G401 (cell line): Measurements from ENCODE around the gene OR2T34. TPM values are rescaled to one million over a fixed set of nuclear protein-coding genes. Genes with fewer than 3 reads are reported as not detected.
"Not testable (repeated sequence)": the region's sequence is repeated elsewhere in the genome, so short reads cannot be mapped to it uniquely, and the experiment has no call there.

Experiments used
- DNase-seq: peaks from one replicate; pipeline ENCODE4 v3.0.0-alpha.2; 2015; ENCODE audit warnings: low spot score
- in situ Hi-C: cut with HindIII; loops from 2 replicates; pipeline ENCODE4 v1.10.0; 2016; ENCODE audit warnings: low sequenced_read_pairs, mixed read lengths
- total RNA-seq: library from RNA; depleted of rRNA; stranded (reverse); fragments of >200 nt; shearing (Covaris generic); gene quantifications from 2 replicates; pipeline ENCODE4 v1.2.3, GENCODE V29; 2014; rRNA removed

OR2T34 gene
- total RNA-seq, 1 experiment from 2014 or later = not detected

GRCh38 chr1:248569049-248569448 lies 5.5 kb downstream of the OR2T34 start:
- DNase-seq, in situ Hi-C loops: not testable (repeated sequence)

- DNase-seq, in situ Hi-C loops: not testable (repeated sequence)
These were observed 8.8 kb downstream of the OR2T34 start for GRCh38 chr1:248565530-248566373.

- DNase-seq, in situ Hi-C loops: not testable (repeated sequence)
These were observed 11.9 kb downstream of the OR2T34 start, which contains the start of gene OR2T29 for GRCh38 chr1:248562672-248563071. TSS of gene OR2T29 (minus strand) at chr1:248562772. CDS start at chr1:248559491, 3,281 bp downstream.

- in situ Hi-C loops, DNase-seq: not testable (repeated sequence)
These were observed 23.5 kb downstream of the OR2T34 start for GRCh38 chr1:248551027-248551426.

GRCh38 chr1:248547383-248547782 lies 27.2 kb downstream of the OR2T34 start:
- in situ Hi-C loops, DNase-seq: not testable (repeated sequence)

GRCh38 chr1:248537449-248537848 lies 37.1 kb downstream of the OR2T34 start:
- in situ Hi-C loops, DNase-seq: not testable (repeated sequence)

Other genes starting within 250 kb of the OR2T34 start
- not detected in 2 replicates for gene OR14C36, start 226.0 kb downstream of the OR2T34 start, total RNA-seq
- gene OR2T4, start 213.1 kb downstream of the OR2T34 start, total RNA-seq = not detected in 2 replicates
- gene OR2T6, start 199.0 kb downstream of the OR2T34 start, total RNA-seq = not detected in 2 replicates
- not detected in 2 replicates for gene OR2T1, start 171.7 kb downstream of the OR2T34 start, total RNA-seq
- not detected in 2 replicates for gene OR2T2, start 129.1 kb downstream of the OR2T34 start, total RNA-seq
- not detected in 2 replicates for gene OR2T3, start 101.4 kb downstream of the OR2T34 start, total RNA-seq
- gene OR2T5, start 86.2 kb downstream of the OR2T34 start, total RNA-seq = not detected in 2 replicates
- gene OR2G6, start 66.7 kb downstream of the OR2T34 start, total RNA-seq = not detected in 2 replicates
- not detected in 2 replicates for gene OR2T29, start 12.0 kb downstream of the OR2T34 start, total RNA-seq
- not detected in 2 replicates for gene OR2T10, start 22.9 kb upstream of the OR2T34 start, total RNA-seq
- gene OR2T11, start 60.3 kb upstream of the OR2T34 start, total RNA-seq = not detected in 2 replicates
- gene OR2T35, start 70.5 kb upstream of the OR2T34 start, total RNA-seq = not detected in 2 replicates
- gene OR2T27, start 80.8 kb upstream of the OR2T34 start, total RNA-seq = not detected in 2 replicates
- gene OR14I1, start 128.0 kb upstream of the OR2T34 start, total RNA-seq = not detected in 2 replicates
- not detected in 2 replicates for gene LYPD8, start 181.0 kb upstream of the OR2T34 start, total RNA-seq